VCaP (cell line): Measurements from ENCODE around the gene ACACB.
A peak's percentile ranks its signal among the peaks of the same experiment; 100 is the strongest.

Source experiments
- H3K27ac ChIP-seq: fragments of 450-650 bp; 2 replicates; pipeline ENCODE4 v1.5.1; 2017
- CTCF ChIP-seq: fragments of 450-650 bp; conservative IDR thresholded peaks from 2 replicates; pipeline ENCODE4 v1.5.1; 2017; ENCODE audit warnings: mild to moderate bottlenecking, moderate library complexity

The ACACB gene

GRCh38 chr12:109294286-109294796 lies 178.0 kb downstream of the ACACB start:
- TF ChIP-seq CTCF = no peak
- no peak overlapping the region for H3K27ac ChIP-seq

- no peak for TF ChIP-seq CTCF
- H3K27ac ChIP-seq = no peak overlapping the region
Observed at GRCh38 chr12:109295764-109296425, 179.5 kb downstream of the ACACB start.

GRCh38 chr12:109296431-109296830 lies 180.0 kb downstream of the ACACB start:
- TF ChIP-seq CTCF = no peak
- no peak overlapping the region for H3K27ac ChIP-seq

GRCh38 chr12:109299849-109300248 lies 183.5 kb downstream of the ACACB start:
- H3K27ac ChIP-seq = no peak overlapping the region
- TF ChIP-seq CTCF = no peak

GRCh38 chr12:109301643-109302168 lies 185.3 kb downstream of the ACACB start:
- no peak for TF ChIP-seq CTCF
- no peak overlapping the region for H3K27ac ChIP-seq

GRCh38 chr12:109302358-109302757 lies 186.0 kb downstream of the ACACB start:
- TF ChIP-seq CTCF = peak; percentile 39
- no peak overlapping the region for H3K27ac ChIP-seq

- H3K27ac ChIP-seq = no peak overlapping the region
- no peak for TF ChIP-seq CTCF
Observed at GRCh38 chr12:109302770-109303169, 186.4 kb downstream of the ACACB start.
